Measurements from ENCODE around the gene MASP2. TPM values are rescaled to one million over a fixed set of nuclear protein-coding genes. Genes with fewer than 3 reads are reported as not detected.
"Not testable (repeated sequence)": the region's sequence is repeated elsewhere in the genome, so short reads cannot be mapped to it uniquely, and the experiment has no call there.

MASP2 gene
- total RNA-seq, 1 donor from 2014 or later: 0.73 TPM

DNA sequence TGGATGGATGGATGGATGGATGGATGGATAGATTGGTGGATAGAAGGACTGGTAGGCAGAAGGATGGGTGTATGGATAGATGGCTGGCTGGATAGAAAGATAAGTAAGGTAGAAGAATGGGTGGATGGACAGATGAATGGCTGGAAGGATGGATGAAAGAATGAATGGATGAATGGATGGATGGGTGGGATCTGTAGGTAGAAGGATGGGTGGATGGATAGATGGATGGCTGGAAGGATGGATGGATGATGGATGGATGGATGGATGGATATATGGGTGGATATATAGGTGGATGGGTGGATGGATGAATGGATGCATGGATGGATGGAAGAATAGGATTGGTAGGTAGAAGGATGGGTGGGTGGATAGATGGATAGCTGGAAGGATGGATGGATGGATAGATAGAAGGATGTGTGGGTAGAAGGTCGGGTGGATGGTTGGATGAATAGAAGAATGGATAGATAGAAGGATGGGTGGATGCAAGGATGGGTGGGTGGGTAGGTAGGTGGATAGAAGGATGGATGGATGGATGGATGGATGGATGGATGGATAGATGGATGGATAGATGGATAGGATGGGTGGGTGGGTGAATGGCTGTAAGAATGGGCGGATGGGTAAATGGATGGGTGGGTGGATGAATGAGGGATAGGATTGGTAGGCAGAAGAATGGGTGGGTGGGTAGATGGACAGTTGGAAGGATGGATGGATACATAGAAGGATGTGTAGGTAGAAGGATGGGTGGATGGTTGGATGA lies 7.5 kb downstream of the MASP2 start:
- H3K4me3 ChIP-seq (ENCODE audit: insufficient read depth, low read depth, low read length): no peak overlapping the region
- no peaks in the 10 kb centered on the region for H3K9me3 ChIP-seq (ENCODE audit: insufficient read depth, low read depth, low read length)
- H3K79me2 ChIP-seq (ENCODE audit: insufficient read depth, low read length): no peaks in the 10 kb centered on the region
- no peak overlapping the region for H3K4me2 ChIP-seq (ENCODE audit: low read length)
- no peak overlapping the region for H3K27ac Mint-ChIP-seq (ENCODE audit: unreplicated experiment)
- no peaks in the 10 kb centered on the region for H3K36me3 Mint-ChIP-seq (ENCODE audit: low read depth, unreplicated experiment)
- H3K4me1 ChIP-seq (ENCODE audit: insufficient read depth, low read length): no peaks in the 10 kb centered on the region
- H3K27me3 Mint-ChIP-seq (ENCODE audit: low read depth, unreplicated experiment): peaks cover 7% of the 10 kb centered on the region
- FAIRE-seq (no peak), DNase-seq (ENCODE audit: low read depth) (no peak)
- no peak overlapping the region for H3K27ac ChIP-seq (ENCODE audit: low read depth, low read length)
- H3K9me3 Mint-ChIP-seq (ENCODE audit: unreplicated experiment): no peaks in the 10 kb centered on the region
- no peak overlapping the region for H2AFZ ChIP-seq (ENCODE audit: low read depth, low read length)
- peaks cover 4% of the 10 kb centered on the region for H3K27me3 ChIP-seq (ENCODE audit: insufficient read depth, low read length)
- H3K36me3 ChIP-seq (ENCODE audit: insufficient read depth, low read length): no peaks in the 10 kb centered on the region
- H3K9ac ChIP-seq (ENCODE audit: low read length): no peak overlapping the region
- TF ChIP-seq EZH2 (IDR thresholded peaks at IDR 0.05; ENCODE audit: insufficient read depth, low read length): no peak
- TF ChIP-seq, protein P1, sequence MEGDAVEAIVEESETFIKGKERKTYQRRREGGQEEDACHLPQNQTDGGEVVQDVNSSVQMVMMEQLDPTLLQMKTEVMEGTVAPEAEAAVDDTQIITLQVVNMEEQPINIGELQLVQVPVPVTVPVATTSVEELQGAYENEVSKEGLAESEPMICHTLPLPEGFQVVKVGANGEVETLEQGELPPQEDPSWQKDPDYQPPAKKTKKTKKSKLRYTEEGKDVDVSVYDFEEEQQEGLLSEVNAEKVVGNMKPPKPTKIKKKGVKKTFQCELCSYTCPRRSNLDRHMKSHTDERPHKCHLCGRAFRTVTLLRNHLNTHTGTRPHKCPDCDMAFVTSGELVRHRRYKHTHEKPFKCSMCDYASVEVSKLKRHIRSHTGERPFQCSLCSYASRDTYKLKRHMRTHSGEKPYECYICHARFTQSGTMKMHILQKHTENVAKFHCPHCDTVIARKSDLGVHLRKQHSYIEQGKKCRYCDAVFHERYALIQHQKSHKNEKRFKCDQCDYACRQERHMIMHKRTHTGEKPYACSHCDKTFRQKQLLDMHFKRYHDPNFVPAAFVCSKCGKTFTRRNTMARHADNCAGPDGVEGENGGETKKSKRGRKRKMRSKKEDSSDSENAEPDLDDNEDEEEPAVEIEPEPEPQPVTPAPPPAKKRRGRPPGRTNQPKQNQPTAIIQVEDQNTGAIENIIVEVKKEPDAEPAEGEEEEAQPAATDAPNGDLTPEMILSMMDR (IDR thresholded peaks at IDR 0.05; ENCODE audit: insufficient read depth, low read depth, low read length): no peak
- H3K4me1 Mint-ChIP-seq (ENCODE audit: low read depth, unreplicated experiment): no peaks in the 10 kb centered on the region
- H3K4me3 Mint-ChIP-seq (ENCODE audit: unreplicated experiment): no peak overlapping the region
- no peaks in the 10 kb centered on the region for H4K20me1 ChIP-seq (ENCODE audit: insufficient read depth, low read length)

DNA sequence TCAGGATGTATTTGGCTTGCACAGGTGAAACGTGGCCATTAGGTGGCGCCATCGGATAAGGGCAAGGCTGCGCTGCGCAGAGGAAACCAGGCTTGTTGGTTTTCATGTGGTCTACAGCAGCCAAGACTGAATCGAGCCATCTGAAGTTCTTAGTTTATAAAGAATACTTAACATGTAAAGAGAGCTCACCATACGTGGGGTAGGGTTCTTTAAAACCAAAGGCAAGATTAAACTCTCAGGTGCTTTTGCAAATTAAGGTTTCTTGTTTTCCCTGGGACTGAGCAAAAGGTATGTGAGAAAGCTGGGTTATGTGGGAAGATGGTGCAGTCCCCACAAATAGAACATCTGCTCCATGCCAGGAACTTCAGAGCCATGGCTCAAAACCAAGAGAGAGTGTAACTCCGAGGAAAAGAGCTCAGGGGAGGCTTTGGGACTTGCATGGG lies 9.3 kb downstream of the MASP2 start:
- no peak overlapping the region for H3K27ac ChIP-seq (ENCODE audit: low read depth, low read length)
- H3K9me3 Mint-ChIP-seq (ENCODE audit: unreplicated experiment): no peaks in the 10 kb centered on the region
- FAIRE-seq (peak; percentile 32), DNase-seq (ENCODE audit: low read depth) (peak; percentile 53)
- H4K20me1 ChIP-seq (ENCODE audit: insufficient read depth, low read length): no peaks in the 10 kb centered on the region
- no peak for TF ChIP-seq EZH2 (IDR thresholded peaks at IDR 0.05; ENCODE audit: insufficient read depth, low read length)
- TF ChIP-seq, protein P1 (IDR thresholded peaks at IDR 0.05; ENCODE audit: insufficient read depth, low read depth, low read length): peak; percentile 99
- H3K4me2 ChIP-seq (ENCODE audit: low read length): no peak overlapping the region
- H3K36me3 Mint-ChIP-seq (ENCODE audit: low read depth, unreplicated experiment): no peaks in the 10 kb centered on the region
- H3K9me3 ChIP-seq (ENCODE audit: insufficient read depth, low read depth, low read length): no peaks in the 10 kb centered on the region
- no peak overlapping the region for H3K9ac ChIP-seq (ENCODE audit: low read length)
- H3K4me1 ChIP-seq (ENCODE audit: insufficient read depth, low read length): no peaks in the 10 kb centered on the region
- no peaks in the 10 kb centered on the region for H3K4me1 Mint-ChIP-seq (ENCODE audit: low read depth, unreplicated experiment)
- no peak overlapping the region for H2AFZ ChIP-seq (ENCODE audit: low read depth, low read length)
- peaks cover 4% of the 10 kb centered on the region for H3K27me3 ChIP-seq (ENCODE audit: insufficient read depth, low read length)
- H3K36me3 ChIP-seq (ENCODE audit: insufficient read depth, low read length): no peaks in the 10 kb centered on the region
- H3K27me3 Mint-ChIP-seq (ENCODE audit: low read depth, unreplicated experiment): peaks cover 7% of the 10 kb centered on the region
- H3K4me3 ChIP-seq (ENCODE audit: insufficient read depth, low read depth, low read length): no peak overlapping the region
- no peaks in the 10 kb centered on the region for H3K79me2 ChIP-seq (ENCODE audit: insufficient read depth, low read length)
- no peak overlapping the region for H3K4me3 Mint-ChIP-seq (ENCODE audit: unreplicated experiment)
- no peak overlapping the region for H3K27ac Mint-ChIP-seq (ENCODE audit: unreplicated experiment)

DNA sequence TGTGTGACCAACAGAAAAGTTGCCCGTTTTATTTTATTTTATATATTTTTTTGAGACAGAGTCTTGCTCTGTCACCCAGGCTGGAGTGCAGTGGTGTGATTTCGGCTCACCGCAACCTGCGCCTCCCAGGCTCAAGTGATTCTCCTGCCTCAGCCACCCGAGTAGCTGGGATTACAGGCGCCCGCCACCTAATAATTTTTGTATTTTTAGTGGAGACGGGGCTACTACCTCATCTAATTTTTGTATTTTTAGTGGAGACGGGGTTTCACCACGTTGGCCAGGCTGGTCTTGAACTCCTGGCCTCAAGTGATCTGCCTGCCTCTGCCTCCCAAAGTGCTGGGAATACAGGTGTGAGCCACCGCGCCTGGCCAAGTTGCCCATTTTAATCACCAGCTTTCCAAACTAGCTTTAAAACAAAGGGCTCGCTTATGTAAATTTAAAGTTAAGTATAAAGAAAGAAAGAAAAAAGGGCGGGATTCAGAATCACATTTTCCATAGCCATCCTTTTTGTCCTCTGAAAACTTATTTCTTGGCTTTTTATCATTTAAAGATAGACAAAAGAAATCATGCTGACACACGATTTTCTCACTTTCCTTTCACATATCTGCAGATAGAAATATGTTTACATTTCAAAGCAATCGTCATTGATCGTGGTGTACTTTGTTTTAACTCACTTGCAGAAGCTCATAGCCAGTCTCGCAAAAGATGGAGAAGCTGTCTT lies 9.9 kb downstream of the MASP2 start:
- not testable (repeated sequence) for H4K20me1 ChIP-seq (ENCODE audit: insufficient read depth, low read length); H3K4me1 ChIP-seq (ENCODE audit: insufficient read depth, low read length); H2AFZ ChIP-seq (ENCODE audit: low read depth, low read length); H3K4me1 Mint-ChIP-seq (ENCODE audit: low read depth, unreplicated experiment); H3K4me2 ChIP-seq (ENCODE audit: low read length); H3K36me3 ChIP-seq (ENCODE audit: insufficient read depth, low read length); H3K9ac ChIP-seq (ENCODE audit: low read length); H3K27ac Mint-ChIP-seq (ENCODE audit: unreplicated experiment); H3K4me3 Mint-ChIP-seq (ENCODE audit: unreplicated experiment); H3K4me3 ChIP-seq (ENCODE audit: insufficient read depth, low read depth, low read length); DNase-seq (ENCODE audit: low read depth); H3K27ac ChIP-seq (ENCODE audit: low read depth, low read length); H3K36me3 Mint-ChIP-seq (ENCODE audit: low read depth, unreplicated experiment); H3K79me2 ChIP-seq (ENCODE audit: insufficient read depth, low read length); H3K9me3 ChIP-seq (ENCODE audit: insufficient read depth, low read depth, low read length); H3K27me3 Mint-ChIP-seq (ENCODE audit: low read depth, unreplicated experiment); H3K9me3 Mint-ChIP-seq (ENCODE audit: unreplicated experiment); H3K27me3 ChIP-seq (ENCODE audit: insufficient read depth, low read length); FAIRE-seq
